ENCODE results near the gene TSPAN3.

TSPAN3 gene

GRCh38 chr15:77022646-77023575 lies 48.0 kb downstream of the TSPAN3 start:
- no peak for DNase-seq (ENCODE audit: low read depth)

- no peak for DNase-seq (ENCODE audit: low read depth)
Measured at GRCh38 chr15:77021803-77022381, 49.0 kb downstream of the TSPAN3 start.

- no peak for DNase-seq (ENCODE audit: low read depth)
Measured at GRCh38 chr15:77021088-77021481, 49.8 kb downstream of the TSPAN3 start.

GRCh38 chr15:77020348-77021087 lies 50.4 kb downstream of the TSPAN3 start:
- no peak for DNase-seq (ENCODE audit: low read depth)

GRCh38 chr15:77019521-77020331 lies 51.2 kb downstream of the TSPAN3 start:
- DNase-seq (ENCODE audit: low read depth) = no peak

- no peak for DNase-seq (ENCODE audit: low read depth)
Measured at GRCh38 chr15:77018796-77019505, 52.0 kb downstream of the TSPAN3 start.

GRCh38 chr15:77017761-77018720 lies 52.9 kb downstream of the TSPAN3 start:
- no peak for DNase-seq (ENCODE audit: low read depth)

- no peak for DNase-seq (ENCODE audit: low read depth)
Measured at GRCh38 chr15:77017091-77017660, 53.7 kb downstream of the TSPAN3 start.

- DNase-seq (ENCODE audit: low read depth) = no peak
Measured at GRCh38 chr15:77016321-77016695, 54.6 kb downstream of the TSPAN3 start.

GRCh38 chr15:77015646-77016320 lies 55.1 kb downstream of the TSPAN3 start:
- DNase-seq (ENCODE audit: low read depth) = no peak

GRCh38 chr15:77014132-77015081 lies 56.5 kb downstream of the TSPAN3 start:
- no peak for DNase-seq (ENCODE audit: low read depth)

GRCh38 chr15:77013776-77014131 lies 57.2 kb downstream of the TSPAN3 start:
- DNase-seq (ENCODE audit: low read depth) = peak; percentile 71

GRCh38 chr15:77012868-77013267 lies 58.0 kb downstream of the TSPAN3 start:
- DNase-seq (ENCODE audit: low read depth) = no peak

GRCh38 chr15:77012117-77012712 lies 58.7 kb downstream of the TSPAN3 start:
- DNase-seq (ENCODE audit: low read depth) = no peak

GRCh38 chr15:77010857-77011256 lies 60.1 kb downstream of the TSPAN3 start:
- DNase-seq (ENCODE audit: low read depth) = no peak

GRCh38 chr15:77010312-77010686 lies 60.6 kb downstream of the TSPAN3 start:
- DNase-seq (ENCODE audit: low read depth) = no peak

GRCh38 chr15:77009646-77010311 lies 61.1 kb downstream of the TSPAN3 start:
- DNase-seq (ENCODE audit: low read depth) = no peak

Measured in stimulated activated CD8-positive, alpha-beta memory T cell treated with anti-CD3 and anti-CD28 coated beads, Interleukin-7, amount 100 ng/mL, for 24 hours (primary cell).